GM23338 (cell line): Measurements from ENCODE around the gene ALPI. TPM values are rescaled to one million over a fixed set of nuclear protein-coding genes. Genes with fewer than 3 reads are reported as not detected.

Source experiments
- ATAC-seq: fragments of 200-7000 bp; cut with Tn5 transposase; 3 replicates; pipeline ENCODE4 v1.9.1; 2020
- DNase-seq: peaks from one replicate; pipeline ENCODE4 v3.0.0-alpha.2; 2015; ENCODE audit warnings: low spot score
- H2AFZ ChIP-seq: fragments of 200-600 bp; sonication (generic); 2 replicates; pipeline ENCODE4 v1.8.0; 2016; ENCODE audit warnings: antibody characterized with exemption, mild to moderate bottlenecking, moderate library complexity
- H3F3A ChIP-seq: fragments of 200-600 bp; sonication (generic); replicated peaks from 2 replicates; pipeline ENCODE4 v1.8.0; 2017; ENCODE audit warnings: antibody characterized with exemption, mixed run types, low read depth
- H3K27ac ChIP-seq: fragments of 200-600 bp; sonication (generic); 2 replicates; pipeline ENCODE4 v1.6.1; 2016; ENCODE audit warnings: low read depth
- H3K27me3 ChIP-seq: fragments of 200-600 bp; sonication (generic); 2 replicates; pipeline ENCODE4 v1.8.0; 2016; ENCODE audit warnings: mild to moderate bottlenecking, mixed run types, moderate library complexity; ENCODE audit not compliant: insufficient read depth
- H3K36me3 ChIP-seq: fragments of 200-600 bp; sonication (generic); 2 replicates; pipeline ENCODE4 v1.8.0; 2016; ENCODE audit warnings: mild to moderate bottlenecking; ENCODE audit not compliant: insufficient read depth
- H3K4me1 ChIP-seq: fragments of 200-600 bp; sonication (generic); 2 replicates; pipeline ENCODE4 v1.8.0; 2016; ENCODE audit warnings: mild to moderate bottlenecking, moderate library complexity; ENCODE audit not compliant: insufficient read depth
- H3K4me2 ChIP-seq: fragments of 200-600 bp; sonication (generic); 2 replicates; pipeline ENCODE4 v1.7.1; 2017; ENCODE audit warnings: mixed run types
- H3K4me3 ChIP-seq: fragments of 200-600 bp; sonication (generic); 2 replicates; pipeline ENCODE4 v1.6.1; 2016; ENCODE audit warnings: mixed run types
- H3K79me2 ChIP-seq: fragments of 200-600 bp; sonication (generic); replicated peaks from 2 replicates; pipeline ENCODE4 v1.8.0; 2017; ENCODE audit warnings: mild to moderate bottlenecking; ENCODE audit not compliant: insufficient read depth
- H3K9me2 ChIP-seq: fragments of 200-600 bp; sonication (generic); 2 replicates; pipeline ENCODE4 v1.8.0; 2017; ENCODE audit not compliant: insufficient read depth
- H4K20me1 ChIP-seq: fragments of 200-600 bp; sonication (generic); replicated peaks from 2 replicates; pipeline ENCODE4 v1.8.0; 2017; ENCODE audit warnings: mild to moderate bottlenecking; ENCODE audit not compliant: insufficient read depth
- H3K27ac Mint-ChIP-seq: 2 replicates; pipeline ENCODE4 v1.8.0; 2020; ENCODE audit warnings: inconsistent platforms, mild to moderate bottlenecking, moderate library complexity, mixed read lengths
- H3K27me3 Mint-ChIP-seq: 3 replicates; pipeline ENCODE4 v1.8.0; 2022; ENCODE audit warnings: low read depth, mild to moderate bottlenecking, moderate library complexity, mixed read lengths, inconsistent platforms; ENCODE audit not compliant: insufficient read depth, poor library complexity
- H3K36me3 Mint-ChIP-seq: 3 replicates; pipeline ENCODE4 v1.8.0; 2021; ENCODE audit warnings: low read depth, mild to moderate bottlenecking, inconsistent platforms, moderate library complexity, mixed read lengths
- H3K4me1 Mint-ChIP-seq: 3 replicates; pipeline ENCODE4 v1.8.0; 2020; ENCODE audit warnings: mild to moderate bottlenecking, inconsistent platforms, mixed read lengths
- H3K4me3 Mint-ChIP-seq: 3 replicates; pipeline ENCODE4 v1.8.0; 2021; ENCODE audit warnings: moderate library complexity, mild to moderate bottlenecking, inconsistent platforms, mixed read lengths
- H3K9me3 Mint-ChIP-seq: 3 replicates; pipeline ENCODE4 v1.8.0; 2020; ENCODE audit warnings: moderate library complexity, mild to moderate bottlenecking, inconsistent platforms, mixed read lengths
- CREB1 ChIP-seq: fragments of 250-450 bp; sonication (Bioruptor Pico); IDR thresholded peaks from 2 replicates; pipeline ENCODE4 v1.5.0; 2020; ENCODE audit warnings: low read depth, mild to moderate bottlenecking, moderate library complexity
- EZH2 ChIP-seq: fragments of 200-600 bp; sonication (generic); IDR thresholded peaks from one replicate; pipeline ENCODE4 v1.8.0; 2017; ENCODE audit warnings: antibody characterized with exemption, mild to moderate bottlenecking, low read depth; ENCODE audit not compliant: unreplicated experiment
- JUNB ChIP-seq: IDR thresholded peaks from one replicate; pipeline ENCODE4 v1.6.1; 2016; ENCODE audit warnings: antibody characterized with exemption; ENCODE audit not compliant: unreplicated experiment
- NANOG ChIP-seq: IDR thresholded peaks from 2 replicates; pipeline ENCODE4 v1.6.1; 2016; ENCODE audit warnings: antibody characterized with exemption, borderline replicate concordance
- POLR2AphosphoS5 ChIP-seq: IDR thresholded peaks from 2 replicates; pipeline ENCODE4 v1.6.1; 2016; ENCODE audit warnings: antibody characterized with exemption, low read depth
- ZNF114 ChIP-seq: fragments of 250-450 bp; sonication (Bioruptor Pico); IDR thresholded peaks from 2 replicates; pipeline ENCODE4 v1.5.0; 2020; ENCODE audit warnings: mild to moderate bottlenecking, moderate library complexity
- polyA plus RNA-seq: library from polyadenylated mRNA; unstranded; fragments of >200 nt; fragmentation: Nextera tagmentation; extraction: Ambion mirVana; gene quantifications from 2 replicates; pipeline ENCODE4 v1.2.1, GENCODE V29; 2016
- total RNA-seq: library from RNA; depleted of rRNA; stranded (reverse); fragments of >200 nt; shearing (Covaris generic); gene quantifications from 2 replicates; pipeline ENCODE4 v1.2.3, GENCODE V29; 2014
- TF ChIP-seq, protein P1 (sequence below): IDR thresholded peaks from 2 replicates; pipeline ENCODE4 v1.6.1; 2016; ENCODE audit warnings: antibody characterized with exemption
- TF ChIP-seq, protein P2 (sequence below), 2 experiments: fragments of 200-600 bp in 1 of 2; sonication (generic) in 1 of 2; conservative IDR thresholded peaks; 2 replicates each; pipeline versions ENCODE4 v1.5.1 to v1.6.1; 2016 to 2017; ENCODE audit warnings: antibody characterized with exemption in 2 of 2, low read depth in 2 of 2, mild to moderate bottlenecking in 2 of 2, moderate library complexity in 1 of 2
- TF ChIP-seq, protein P3 (sequence below): fragments of 250-450 bp; sonication (Bioruptor Pico); IDR thresholded peaks from 2 replicates; pipeline ENCODE4 v1.5.0; 2020; ENCODE audit warnings: mild to moderate bottlenecking, moderate library complexity

The ALPI gene
- total and polyA plus RNA-seq, 2 experiments from 2014 or later, result not detected

DNA sequence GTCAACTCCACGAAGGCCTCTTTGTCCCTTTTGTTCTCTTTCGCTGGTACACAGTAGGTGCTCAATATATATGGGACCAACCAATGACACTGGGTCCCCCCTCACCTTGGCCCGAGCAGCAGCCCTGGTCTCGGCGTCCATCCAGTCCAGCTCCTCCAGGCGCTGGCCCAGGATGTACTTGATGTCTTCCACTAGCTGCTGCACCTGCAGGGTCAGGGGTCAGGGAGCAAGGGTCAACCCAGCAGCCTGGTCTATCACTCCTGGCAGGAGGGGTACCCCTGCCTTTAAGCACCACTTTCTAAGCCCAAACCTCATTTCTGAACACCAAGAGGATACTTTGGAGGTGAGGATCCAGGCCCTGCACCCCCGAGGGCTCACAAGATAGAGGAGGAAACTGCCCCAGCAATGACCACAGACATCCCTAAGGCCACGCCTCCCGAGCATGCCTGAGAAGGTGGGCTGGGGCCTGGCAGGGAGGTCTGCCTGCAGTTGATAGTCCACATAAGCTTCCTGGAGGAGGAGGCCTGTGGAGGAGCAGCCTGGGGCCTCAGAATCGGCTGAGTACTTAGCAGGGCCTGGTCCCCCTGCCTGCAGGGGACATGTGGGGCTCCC, 27.5 kb downstream of the ALPI start:
- DNase-seq (no peak), ATAC-seq (no peak)
- no peak overlapping the region for H3K27ac Mint-ChIP-seq
- H3K27ac ChIP-seq, result no peak overlapping the region
- no peaks in the 10 kb centered on the region for H3K79me2 ChIP-seq
- H3K9me3 Mint-ChIP-seq, result no peaks in the 10 kb centered on the region
- no peaks in the 10 kb centered on the region for H4K20me1 ChIP-seq
- TF ChIP-seq CREB1 (CRISPR knock-in tag), result no peak
- TF ChIP-seq JUNB, result no peak
- TF ChIP-seq, protein P1, sequence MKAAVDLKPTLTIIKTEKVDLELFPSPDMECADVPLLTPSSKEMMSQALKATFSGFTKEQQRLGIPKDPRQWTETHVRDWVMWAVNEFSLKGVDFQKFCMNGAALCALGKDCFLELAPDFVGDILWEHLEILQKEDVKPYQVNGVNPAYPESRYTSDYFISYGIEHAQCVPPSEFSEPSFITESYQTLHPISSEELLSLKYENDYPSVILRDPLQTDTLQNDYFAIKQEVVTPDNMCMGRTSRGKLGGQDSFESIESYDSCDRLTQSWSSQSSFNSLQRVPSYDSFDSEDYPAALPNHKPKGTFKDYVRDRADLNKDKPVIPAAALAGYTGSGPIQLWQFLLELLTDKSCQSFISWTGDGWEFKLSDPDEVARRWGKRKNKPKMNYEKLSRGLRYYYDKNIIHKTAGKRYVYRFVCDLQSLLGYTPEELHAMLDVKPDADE, result no peak
- no peak for TF ChIP-seq POLR2AphosphoS5
- TF ChIP-seq, protein P2, sequence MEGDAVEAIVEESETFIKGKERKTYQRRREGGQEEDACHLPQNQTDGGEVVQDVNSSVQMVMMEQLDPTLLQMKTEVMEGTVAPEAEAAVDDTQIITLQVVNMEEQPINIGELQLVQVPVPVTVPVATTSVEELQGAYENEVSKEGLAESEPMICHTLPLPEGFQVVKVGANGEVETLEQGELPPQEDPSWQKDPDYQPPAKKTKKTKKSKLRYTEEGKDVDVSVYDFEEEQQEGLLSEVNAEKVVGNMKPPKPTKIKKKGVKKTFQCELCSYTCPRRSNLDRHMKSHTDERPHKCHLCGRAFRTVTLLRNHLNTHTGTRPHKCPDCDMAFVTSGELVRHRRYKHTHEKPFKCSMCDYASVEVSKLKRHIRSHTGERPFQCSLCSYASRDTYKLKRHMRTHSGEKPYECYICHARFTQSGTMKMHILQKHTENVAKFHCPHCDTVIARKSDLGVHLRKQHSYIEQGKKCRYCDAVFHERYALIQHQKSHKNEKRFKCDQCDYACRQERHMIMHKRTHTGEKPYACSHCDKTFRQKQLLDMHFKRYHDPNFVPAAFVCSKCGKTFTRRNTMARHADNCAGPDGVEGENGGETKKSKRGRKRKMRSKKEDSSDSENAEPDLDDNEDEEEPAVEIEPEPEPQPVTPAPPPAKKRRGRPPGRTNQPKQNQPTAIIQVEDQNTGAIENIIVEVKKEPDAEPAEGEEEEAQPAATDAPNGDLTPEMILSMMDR (conservative IDR thresholded peaks at IDR 0.05; ENCODE audit: low read depth in 2 of 2), result no peak
- no peak for TF ChIP-seq NANOG
- peaks cover 51% of the 10 kb centered on the region for H3K27me3 Mint-ChIP-seq
- no peaks in the 10 kb centered on the region for H3K9me2 ChIP-seq
- no peak overlapping the region for H3K4me3 Mint-ChIP-seq
- no peak overlapping the region for H3K4me3 ChIP-seq
- H2AFZ ChIP-seq, result no peak overlapping the region
- H3K36me3 ChIP-seq, result no peaks in the 10 kb centered on the region
- peaks cover 4% of the 10 kb centered on the region; the same call in 1 of the 2 replicates for H3K4me1 ChIP-seq
- H3K4me2 ChIP-seq, result no peak overlapping the region
- H3K36me3 Mint-ChIP-seq, result no peaks in the 10 kb centered on the region
- H3K4me1 Mint-ChIP-seq, result peaks cover 6% of the 10 kb centered on the region
- no peaks in the 10 kb centered on the region for H3F3A ChIP-seq
- H3K27me3 ChIP-seq, result peaks cover 50% of the 10 kb centered on the region

DNA sequence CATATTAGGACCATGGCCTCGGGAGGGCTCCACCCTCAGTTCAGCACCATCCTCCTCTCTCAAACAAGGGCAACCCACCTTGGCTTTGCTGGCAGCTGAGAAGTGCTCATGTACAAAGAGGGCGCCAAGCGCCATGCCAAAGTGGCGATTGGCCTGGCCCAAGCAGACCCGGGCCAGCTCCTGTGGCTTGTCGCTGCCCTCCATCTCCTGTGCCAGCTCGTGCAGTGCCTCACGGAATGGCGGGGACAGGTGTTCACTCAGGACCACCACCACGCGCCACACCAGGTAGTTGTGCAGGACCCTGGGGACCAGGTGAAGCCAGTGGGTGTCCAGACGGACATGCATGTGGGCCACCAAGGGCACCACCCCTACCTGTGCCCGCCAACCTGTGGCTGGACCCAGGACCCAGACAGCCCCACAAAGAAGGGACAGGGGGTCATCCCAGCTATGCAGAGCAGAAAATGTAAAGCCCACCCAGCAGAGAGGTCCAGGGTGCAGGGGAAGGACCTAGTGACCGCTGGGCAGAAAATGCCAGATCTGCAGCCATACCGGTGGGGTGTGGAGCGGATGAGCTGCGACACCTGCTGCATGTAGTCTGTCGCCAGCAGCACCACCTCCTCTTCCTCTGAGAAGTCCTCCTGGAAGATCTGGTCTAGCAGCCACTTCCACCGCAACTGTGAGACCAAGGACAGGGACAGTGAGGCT, 28.1 kb downstream of the ALPI start:
- no peak overlapping the region for H3K4me3 ChIP-seq
- H3K27me3 ChIP-seq, result peaks cover 57% of the 10 kb centered on the region
- peaks cover 56% of the 10 kb centered on the region for H3K27me3 Mint-ChIP-seq
- H2AFZ ChIP-seq, result no peak overlapping the region
- ATAC-seq (no peak), DNase-seq (no peak)
- H3K9me2 ChIP-seq, result no peaks in the 10 kb centered on the region
- H3F3A ChIP-seq, result 0 out of 2 replicates have a peak, but pooled peaks cover 5% of the 10 kb centered on the region
- H3K4me3 Mint-ChIP-seq, result no peak overlapping the region
- H4K20me1 ChIP-seq, result no peaks in the 10 kb centered on the region
- H3K9me3 Mint-ChIP-seq, result no peaks in the 10 kb centered on the region
- peaks cover 10% of the 10 kb centered on the region for H3K4me1 ChIP-seq
- H3K79me2 ChIP-seq, result no peaks in the 10 kb centered on the region
- no peak overlapping the region for H3K27ac Mint-ChIP-seq
- H3K4me2 ChIP-seq, result no peak overlapping the region
- H3K4me1 Mint-ChIP-seq, result peaks cover 12% of the 10 kb centered on the region
- no peaks in the 10 kb centered on the region for H3K36me3 ChIP-seq
- H3K36me3 Mint-ChIP-seq, result no peaks in the 10 kb centered on the region; the same call in 2 of the 3 replicates
- H3K27ac ChIP-seq, result no peak overlapping the region
- TF ChIP-seq JUNB (no peak), EZH2 (no peak), ZNF114 (no peak), NANOG (no peak)
- TF ChIP-seq, protein P3, sequence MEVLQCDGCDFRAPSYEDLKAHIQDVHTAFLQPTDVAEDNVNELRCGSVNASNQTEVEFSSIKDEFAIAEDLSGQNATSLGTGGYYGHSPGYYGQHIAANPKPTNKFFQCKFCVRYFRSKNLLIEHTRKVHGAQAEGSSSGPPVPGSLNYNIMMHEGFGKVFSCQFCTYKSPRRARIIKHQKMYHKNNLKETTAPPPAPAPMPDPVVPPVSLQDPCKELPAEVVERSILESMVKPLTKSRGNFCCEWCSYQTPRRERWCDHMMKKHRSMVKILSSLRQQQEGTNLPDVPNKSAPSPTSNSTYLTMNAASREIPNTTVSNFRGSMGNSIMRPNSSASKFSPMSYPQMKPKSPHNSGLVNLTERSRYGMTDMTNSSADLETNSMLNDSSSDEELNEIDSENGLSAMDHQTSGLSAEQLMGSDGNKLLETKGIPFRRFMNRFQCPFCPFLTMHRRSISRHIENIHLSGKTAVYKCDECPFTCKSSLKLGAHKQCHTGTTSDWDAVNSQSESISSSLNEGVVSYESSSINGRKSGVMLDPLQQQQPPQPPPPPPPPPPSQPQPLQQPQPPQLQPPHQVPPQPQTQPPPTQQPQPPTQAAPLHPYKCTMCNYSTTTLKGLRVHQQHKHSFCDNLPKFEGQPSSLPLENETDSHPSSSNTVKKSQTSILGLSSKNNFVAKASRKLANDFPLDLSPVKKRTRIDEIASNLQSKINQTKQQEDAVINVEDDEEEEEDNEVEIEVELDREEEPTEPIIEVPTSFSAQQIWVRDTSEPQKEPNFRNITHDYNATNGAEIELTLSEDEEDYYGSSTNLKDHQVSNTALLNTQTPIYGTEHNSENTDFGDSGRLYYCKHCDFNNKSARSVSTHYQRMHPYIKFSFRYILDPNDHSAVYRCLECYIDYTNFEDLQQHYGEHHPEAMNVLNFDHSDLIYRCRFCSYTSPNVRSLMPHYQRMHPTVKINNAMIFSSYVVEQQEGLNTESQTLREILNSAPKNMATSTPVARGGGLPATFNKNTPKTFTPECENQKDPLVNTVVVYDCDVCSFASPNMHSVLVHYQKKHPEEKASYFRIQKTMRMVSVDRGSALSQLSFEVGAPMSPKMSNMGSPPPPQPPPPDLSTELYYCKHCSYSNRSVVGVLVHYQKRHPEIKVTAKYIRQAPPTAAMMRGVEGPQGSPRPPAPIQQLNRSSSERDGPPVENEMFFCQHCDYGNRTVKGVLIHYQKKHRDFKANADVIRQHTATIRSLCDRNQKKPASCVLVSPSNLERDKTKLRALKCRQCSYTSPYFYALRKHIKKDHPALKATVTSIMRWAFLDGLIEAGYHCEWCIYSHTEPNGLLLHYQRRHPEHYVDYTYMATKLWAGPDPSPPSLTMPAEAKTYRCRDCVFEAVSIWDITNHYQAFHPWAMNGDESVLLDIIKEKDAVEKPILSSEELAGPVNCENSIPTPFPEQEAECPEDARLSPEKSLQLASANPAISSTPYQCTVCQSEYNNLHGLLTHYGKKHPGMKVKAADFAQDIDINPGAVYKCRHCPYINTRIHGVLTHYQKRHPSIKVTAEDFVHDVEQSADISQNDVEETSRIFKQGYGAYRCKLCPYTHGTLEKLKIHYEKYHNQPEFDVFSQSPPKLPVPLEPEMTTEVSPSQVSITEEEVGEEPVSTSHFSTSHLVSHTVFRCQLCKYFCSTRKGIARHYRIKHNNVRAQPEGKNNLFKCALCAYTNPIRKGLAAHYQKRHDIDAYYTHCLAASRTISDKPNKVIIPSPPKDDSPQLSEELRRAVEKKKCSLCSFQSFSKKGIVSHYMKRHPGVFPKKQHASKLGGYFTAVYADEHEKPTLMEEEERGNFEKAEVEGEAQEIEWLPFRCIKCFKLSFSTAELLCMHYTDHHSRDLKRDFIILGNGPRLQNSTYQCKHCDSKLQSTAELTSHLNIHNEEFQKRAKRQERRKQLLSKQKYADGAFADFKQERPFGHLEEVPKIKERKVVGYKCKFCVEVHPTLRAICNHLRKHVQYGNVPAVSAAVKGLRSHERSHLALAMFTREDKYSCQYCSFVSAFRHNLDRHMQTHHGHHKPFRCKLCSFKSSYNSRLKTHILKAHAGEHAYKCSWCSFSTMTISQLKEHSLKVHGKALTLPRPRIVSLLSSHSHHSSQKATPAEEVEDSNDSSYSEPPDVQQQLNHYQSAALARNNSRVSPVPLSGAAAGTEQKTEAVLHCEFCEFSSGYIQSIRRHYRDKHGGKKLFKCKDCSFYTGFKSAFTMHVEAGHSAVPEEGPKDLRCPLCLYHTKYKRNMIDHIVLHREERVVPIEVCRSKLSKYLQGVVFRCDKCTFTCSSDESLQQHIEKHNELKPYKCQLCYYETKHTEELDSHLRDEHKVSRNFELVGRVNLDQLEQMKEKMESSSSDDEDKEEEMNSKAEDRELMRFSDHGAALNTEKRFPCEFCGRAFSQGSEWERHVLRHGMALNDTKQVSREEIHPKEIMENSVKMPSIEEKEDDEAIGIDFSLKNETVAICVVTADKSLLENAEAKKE (CRISPR knock-in tag), result no peak
